CD4-positive, alpha-beta memory T cell (primary cell): Measurements from ENCODE around the gene PDCL3. TPM values are rescaled to one million over a fixed set of nuclear protein-coding genes. Genes with fewer than 3 reads are reported as not detected.

ENCODE experiments used
- CTCF ChIA-PET: fragments of 350-600 bp; sonication (Branson Sonifier 250); formaldehyde crosslinking; loops from one replicate; lab custom pipeline; 2021; ENCODE audit warnings: inconsistent platforms; ENCODE audit not compliant: partially characterized antibody; lab: Charles Lee
- POLR2A ChIA-PET: fragments of 350-600 bp; sonication (Branson Sonifier 250); formaldehyde crosslinking; loops from one replicate; lab custom pipeline; 2021; ENCODE audit not compliant: partially characterized antibody; lab: Charles Lee
- DNase-seq, 5 donors: peaks; one replicate each; pipeline versions ENCODE4 v3.0.0 to v3.0.0-alpha.2; 2020 to 2022; ENCODE audit warnings: mixed read lengths in 1 of 5
- H3K27ac ChIP-seq: one replicate; pipeline ENCODE4 v1.7.0; 2013; ENCODE audit warnings: low read depth, low read length
- H3K27me3 ChIP-seq: 2 replicates; pipeline ENCODE4 v1.7.0; 2013; ENCODE audit warnings: mild to moderate bottlenecking, low read length, moderate library complexity; ENCODE audit not compliant: insufficient read depth
- H3K36me3 ChIP-seq: 2 replicates; pipeline ENCODE4 v1.7.0; 2013; ENCODE audit warnings: mild to moderate bottlenecking, low read length, moderate library complexity; ENCODE audit not compliant: insufficient read depth
- H3K4me1 ChIP-seq: 2 replicates; pipeline ENCODE4 v1.7.0; 2013; ENCODE audit warnings: mild to moderate bottlenecking, low read length, moderate library complexity; ENCODE audit not compliant: insufficient read depth
- H3K4me3 ChIP-seq, 2 donors: one replicate each; pipeline ENCODE4 v1.7.0; 2013; ENCODE audit warnings: low read length in 2 of 2, mild to moderate bottlenecking in 1 of 2
- H3K9me3 ChIP-seq, 2 donors: one replicate each; pipeline ENCODE4 v1.7.0; 2013; ENCODE audit warnings: low read length in 2 of 2, control low read depth in 1 of 2; ENCODE audit not compliant: control insufficient read depth in 1 of 2
- H3K27ac Mint-ChIP-seq, 7 donors: one replicate each; pipeline ENCODE4 v1.8.0; 2020 to 2021; ENCODE audit warnings: mixed read lengths in 7 of 7, mild to moderate bottlenecking in 6 of 7, inconsistent platforms in 3 of 7, moderate library complexity in 3 of 7
- H3K27me3 Mint-ChIP-seq, 2 donors: one replicate each; pipeline ENCODE4 v1.8.0; 2020 to 2021; ENCODE audit warnings: mixed read lengths in 2 of 2
- H3K36me3 Mint-ChIP-seq, 2 donors: one replicate each; pipeline ENCODE4 v1.8.0; 2020 to 2021; ENCODE audit warnings: mixed read lengths in 2 of 2, inconsistent platforms in 1 of 2, mild to moderate bottlenecking in 1 of 2
- H3K4me1 Mint-ChIP-seq, 4 donors: one replicate each; pipeline ENCODE4 v1.8.0; 2020 to 2021; ENCODE audit warnings: mixed read lengths in 4 of 4, mild to moderate bottlenecking in 1 of 4
- H3K4me3 Mint-ChIP-seq, 8 donors: one replicate each; pipeline ENCODE4 v1.8.0; 2020 to 2021; ENCODE audit warnings: mixed read lengths in 8 of 8, mild to moderate bottlenecking in 7 of 8, moderate library complexity in 6 of 8, inconsistent platforms in 3 of 8
- H3K9me3 Mint-ChIP-seq, 8 donors: one replicate each; pipeline ENCODE4 v1.8.0; 2020 to 2021; ENCODE audit warnings: mixed read lengths in 8 of 8, mild to moderate bottlenecking in 5 of 8, inconsistent platforms in 3 of 8, moderate library complexity in 1 of 8
- intact Hi-C: fragments of 100-400 bp; cut with micrococcal nuclease; formaldehyde crosslinking; loops from one replicate; pipeline ENCODE4 v1.15.1; 2023
- polyA plus RNA-seq, 2 donors: library from polyadenylated mRNA; unstranded; fragments of 300-500 nt; fragmentation: Illumina TruSeq; gene quantifications; one replicate each; pipeline ENCODE4 v1.2.3, GENCODE V29; 2021
- total RNA-seq, 2 experiments: library from RNA; stranded (reverse); gene quantifications; one replicate each; pipeline ENCODE4 v1.2.3, GENCODE V29; 2021

PDCL3 gene
- total and polyA plus RNA-seq, 4 experiments from 2014 or later: 16.6 to 73.6 (median 37.3) TPM

GRCh38 chr2:100615471-100615870, 52.7 kb downstream of the PDCL3 start:
- Mint-ChIP-seq H3K9me3 (no peaks in the 10 kb centered on the region), H3K4me3 (no peak overlapping the region), H3K36me3 (no peaks in the 10 kb centered on the region), H3K27ac (peak overlapping the region in 2 of 7 donors; percentile 67 to 74), H3K4me1 (peaks cover 0 to 1% (median 0%) of the 10 kb centered on the region in 4 donors), H3K27me3 (peaks cover 2 to 3% of the 10 kb centered on the region in 2 donors)
- ChIA-PET CTCF (no interaction called here), POLR2A (no interaction called here)
- intact Hi-C loops: no loop called here
- no peaks in the 10 kb centered on the region for H3K9me3 ChIP-seq
- H3K4me3 ChIP-seq: no peak overlapping the region
- no peaks in the 10 kb centered on the region for H3K27me3 ChIP-seq
- H3K4me1 ChIP-seq: no peaks in the 10 kb centered on the region
- DNase-seq: no peak
- H3K36me3 ChIP-seq: no peaks in the 10 kb centered on the region
- H3K27ac ChIP-seq: no peak overlapping the region

DNA sequence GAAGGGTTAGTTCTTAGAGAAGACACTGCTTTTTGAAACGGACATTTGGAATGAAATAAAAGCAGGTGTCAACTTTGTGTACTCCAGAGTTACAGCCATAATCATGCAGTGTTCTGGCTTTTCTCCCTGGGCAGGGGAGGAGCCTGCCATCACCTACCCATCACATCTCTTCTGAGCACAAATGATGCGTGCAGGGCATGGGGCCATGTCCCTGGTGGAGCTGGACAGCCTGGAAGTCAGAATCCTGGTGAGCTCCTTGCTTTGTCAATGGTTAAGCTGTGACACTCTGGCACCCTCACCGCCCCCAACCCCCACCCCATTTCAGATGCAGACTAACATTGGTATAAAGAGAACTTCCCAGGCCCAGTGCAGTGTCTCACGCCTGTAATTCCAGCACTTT, 53.1 kb downstream of the PDCL3 start:
- H3K4me1 ChIP-seq: no peaks in the 10 kb centered on the region
- H3K27ac Mint-ChIP-seq: peak overlapping the region in 1 of 7 donors; percentile 23
- no peaks in the 10 kb centered on the region for H3K27me3 ChIP-seq
- DNase-seq: no peak
- no peaks in the 10 kb centered on the region for H3K9me3 ChIP-seq
- H3K27ac ChIP-seq: no peak overlapping the region
- no peaks in the 10 kb centered on the region for H3K36me3 Mint-ChIP-seq
- H3K4me3 Mint-ChIP-seq: no peak overlapping the region
- peaks cover 4 to 7% of the 10 kb centered on the region in 2 donors for H3K27me3 Mint-ChIP-seq
- H3K9me3 Mint-ChIP-seq: peaks cover 0 to under 1% (median 0%) of the 10 kb centered on the region in 8 donors
- ChIA-PET POLR2A (no interaction called here), CTCF (no interaction called here)
- H3K4me1 Mint-ChIP-seq: peaks cover 0 to 3% (median under 1%) of the 10 kb centered on the region in 4 donors
- H3K4me3 ChIP-seq: no peak overlapping the region
- intact Hi-C loops: no loop called here
- H3K36me3 ChIP-seq: no peaks in the 10 kb centered on the region

GRCh38 chr2:100616841-100617390, 54.1 kb downstream of the PDCL3 start:
- intact Hi-C loops: no loop called here
- Mint-ChIP-seq H3K36me3 (no peaks in the 10 kb centered on the region), H3K4me1 (peaks cover 0 to 4% (median under 1%) of the 10 kb centered on the region in 4 donors), H3K4me3 (no peak overlapping the region), H3K27me3 (peaks cover 5 to 7% of the 10 kb centered on the region in 2 donors), H3K27ac (no peak overlapping the region), H3K9me3 (peaks cover 0 to 6% (median 0%) of the 10 kb centered on the region in 8 donors)
- no peak overlapping the region for H3K4me3 ChIP-seq
- H3K36me3 ChIP-seq: no peaks in the 10 kb centered on the region
- no peaks in the 10 kb centered on the region for H3K27me3 ChIP-seq
- no peaks in the 10 kb centered on the region for H3K4me1 ChIP-seq
- POLR2A ChIA-PET: interaction anchor here (1.1 kb wide), 1 partner anchor 385 kb away, joined by 3 read pairs; the partner anchor contains the start of gene RPL31
- CTCF ChIA-PET: no interaction called here
- no peak for DNase-seq
- H3K9me3 ChIP-seq: no peaks in the 10 kb centered on the region
- H3K27ac ChIP-seq: no peak overlapping the region

- peaks cover 5 to 7% of the 10 kb centered on the region in 2 donors for H3K27me3 Mint-ChIP-seq
- Histone ChIP-seq H3K4me3 (no peak overlapping the region), H3K4me1 (no peaks in the 10 kb centered on the region), H3K27me3 (no peaks in the 10 kb centered on the region), H3K9me3 (no peaks in the 10 kb centered on the region), H3K27ac (no peak overlapping the region), H3K36me3 (no peaks in the 10 kb centered on the region)
- H3K4me3 Mint-ChIP-seq: no peak overlapping the region
- H3K9me3 Mint-ChIP-seq: peaks cover 0 to 10% (median 0%) of the 10 kb centered on the region in 8 donors
- intact Hi-C loops: no loop called here
- peaks cover 0 to 4% (median 0%) of the 10 kb centered on the region in 4 donors for H3K4me1 Mint-ChIP-seq
- ChIA-PET CTCF (interaction anchor here (0.9 to 5.6 kb wide), 2 partner anchors 10 to 13 kb away, joined by 3 to 27 read pairs; no protein-coding TSS in a partner anchor), POLR2A (no interaction called here)
- no peak for DNase-seq
- H3K27ac Mint-ChIP-seq: no peak overlapping the region
- no peaks in the 10 kb centered on the region for H3K36me3 Mint-ChIP-seq
These were observed 57.2 kb downstream of the PDCL3 start for GRCh38 chr2:100619951-100620350.

DNA sequence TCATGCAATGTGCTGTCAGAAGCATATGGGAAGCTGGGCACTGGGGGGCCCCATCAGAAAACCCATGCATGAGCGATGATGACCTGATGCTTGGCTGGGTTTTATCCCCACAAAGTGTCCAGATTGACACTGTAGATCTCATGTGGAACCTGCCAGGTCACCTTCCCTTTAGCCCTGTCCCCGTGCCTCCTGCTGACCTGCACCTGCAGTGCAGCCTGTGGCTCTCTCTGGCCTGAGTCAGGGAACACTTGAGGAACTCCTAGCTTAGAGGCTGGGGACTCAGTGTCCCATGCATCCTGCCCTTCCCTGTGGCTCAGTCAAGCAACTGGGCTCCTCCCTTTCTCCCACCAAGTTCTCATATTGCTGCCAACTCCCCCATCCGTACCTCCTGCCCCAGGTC, 57.7 kb downstream of the PDCL3 start:
- no peaks in the 10 kb centered on the region for H3K9me3 ChIP-seq
- H3K27me3 Mint-ChIP-seq: peaks cover 5 to 7% of the 10 kb centered on the region in 2 donors
- no peaks in the 10 kb centered on the region for H3K27me3 ChIP-seq
- H3K27ac Mint-ChIP-seq: no peak overlapping the region
- no peak overlapping the region for H3K27ac ChIP-seq
- H3K9me3 Mint-ChIP-seq: peaks cover 0 to 10% (median 0%) of the 10 kb centered on the region in 8 donors
- intact Hi-C loops: no loop called here
- no peaks in the 10 kb centered on the region for H3K36me3 Mint-ChIP-seq
- H3K4me3 Mint-ChIP-seq: no peak overlapping the region
- no peak for DNase-seq
- no peaks in the 10 kb centered on the region for H3K4me1 ChIP-seq
- H3K4me3 ChIP-seq: no peak overlapping the region
- H3K36me3 ChIP-seq: no peaks in the 10 kb centered on the region
- peaks cover 0 to 4% (median 0%) of the 10 kb centered on the region in 4 donors for H3K4me1 Mint-ChIP-seq
- CTCF ChIA-PET: interaction anchor here (0.9 to 5.6 kb wide), 2 partner anchors 10 to 13 kb away, joined by 3 to 27 read pairs; no protein-coding TSS in a partner anchor
- POLR2A ChIA-PET: interaction anchor here (0.5 to 1.0 kb wide), 2 partner anchors 20 to 24 kb away, joined by 3 read pairs; no protein-coding TSS in a partner anchor

GRCh38 chr2:100621371-100621951, 58.7 kb downstream of the PDCL3 start:
- no peak for DNase-seq
- peaks cover 0 to 10% (median 0%) of the 10 kb centered on the region in 8 donors for H3K9me3 Mint-ChIP-seq
- H3K27me3 ChIP-seq: no peaks in the 10 kb centered on the region
- no peak overlapping the region for H3K4me3 Mint-ChIP-seq
- POLR2A ChIA-PET: interaction anchor here (1.0 kb wide), 1 partner anchor 23 kb away, joined by 3 read pairs; no protein-coding TSS in a partner anchor
- no peak overlapping the region for H3K4me3 ChIP-seq
- peaks cover 5 to 7% of the 10 kb centered on the region in 2 donors for H3K27me3 Mint-ChIP-seq
- no peak overlapping the region for H3K27ac Mint-ChIP-seq
- H3K36me3 ChIP-seq: no peaks in the 10 kb centered on the region
- no peaks in the 10 kb centered on the region for H3K36me3 Mint-ChIP-seq
- CTCF ChIA-PET: interaction anchor here (5.6 kb wide), 1 partner anchor 11 kb away, joined by 27 read pairs; no protein-coding TSS in a partner anchor
- intact Hi-C loops: no loop called here
- no peaks in the 10 kb centered on the region for H3K4me1 ChIP-seq
- H3K4me1 Mint-ChIP-seq: peaks cover 0 to 4% (median 0%) of the 10 kb centered on the region in 4 donors
- H3K9me3 ChIP-seq: no peaks in the 10 kb centered on the region
- H3K27ac ChIP-seq: no peak overlapping the region

DNA sequence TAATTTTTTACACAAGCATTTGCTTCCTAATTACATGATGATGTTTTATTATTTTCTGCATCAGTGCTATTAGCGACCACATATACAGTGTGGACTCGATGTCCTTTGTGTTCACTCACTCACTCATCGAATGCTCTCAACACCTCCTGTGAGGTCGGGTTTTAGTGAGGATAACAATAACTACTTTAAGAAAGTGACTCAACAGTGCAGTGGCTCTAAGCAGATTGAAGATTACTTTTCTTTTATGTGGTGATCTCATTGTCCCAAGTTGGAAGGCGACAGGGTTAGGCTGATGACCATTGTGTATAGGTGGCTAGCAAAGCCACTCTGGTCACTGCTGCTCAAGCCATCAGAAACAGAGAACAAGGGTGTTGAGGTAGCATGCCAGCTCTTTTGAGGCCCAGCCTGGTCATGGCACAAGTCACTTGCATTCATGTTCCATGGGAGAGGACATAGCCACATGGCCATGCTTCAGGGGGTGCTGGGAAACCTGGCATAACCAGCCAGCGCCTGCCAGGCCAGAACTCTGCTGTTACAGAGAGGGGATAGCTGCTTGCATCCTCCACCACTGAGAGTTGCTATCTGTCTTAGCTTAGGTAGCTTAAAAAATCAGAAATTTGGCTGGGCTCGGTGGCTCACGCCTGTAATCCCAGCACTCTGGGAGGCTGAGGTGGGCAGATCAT, 60.4 kb downstream of the PDCL3 start:
- POLR2A ChIA-PET: no interaction called here
- H3K27me3 ChIP-seq: no peaks in the 10 kb centered on the region
- Mint-ChIP-seq H3K36me3 (no peaks in the 10 kb centered on the region), H3K4me1 (peaks cover 7 to 13% (median 9%) of the 10 kb centered on the region in 4 donors), H3K27ac (no peak overlapping the region), H3K27me3 (peaks cover 5 to 7% of the 10 kb centered on the region in 2 donors), H3K4me3 (no peak overlapping the region), H3K9me3 (peaks cover 0 to 10% (median 0%) of the 10 kb centered on the region in 8 donors)
- H3K4me1 ChIP-seq: peaks cover 9% of the 10 kb centered on the region
- CTCF ChIA-PET: interaction anchor here (0.9 to 5.6 kb wide), 2 partner anchors 11 to 13 kb away, joined by 3 to 27 read pairs; no protein-coding TSS in a partner anchor
- H3K4me3 ChIP-seq: no peak overlapping the region
- DNase-seq: no peak
- intact Hi-C loops: no loop called here
- no peaks in the 10 kb centered on the region for H3K36me3 ChIP-seq
- H3K9me3 ChIP-seq: no peaks in the 10 kb centered on the region
- no peak overlapping the region for H3K27ac ChIP-seq
